Mucosa of descending colon (tissue), 3 donors: ENCODE measurements around the gene ANO1. TPM values are rescaled to one million over a fixed set of nuclear protein-coding genes. Genes with fewer than 3 reads are reported as not detected.

ENCODE experiments used
- ATAC-seq: fragments of 200-7000 bp; cut with Tn5 transposase; one replicate; pipeline ENCODE4 v1.9.1; 2020; ENCODE audit warnings: mild to moderate bottlenecking, moderate library complexity
- DNase-seq, 3 donors: peaks; one replicate each; pipeline ENCODE4 v3.0.0-alpha.2; 2020
- H3K36me3 ChIP-seq: fragments of 200-600 bp; one replicate; pipeline ENCODE4 v1.8.0; 2021; ENCODE audit warnings: low read depth, mild to moderate bottlenecking
- H3K4me1 ChIP-seq: fragments of 200-600 bp; one replicate; pipeline ENCODE4 v1.8.0; 2021; ENCODE audit warnings: low read depth, mild to moderate bottlenecking
- H3K4me3 ChIP-seq: fragments of 200-600 bp; one replicate; pipeline ENCODE4 v1.8.0; 2021; ENCODE audit warnings: mild to moderate bottlenecking
- H3K9me3 ChIP-seq: fragments of 200-600 bp; one replicate; pipeline ENCODE4 v1.8.0; 2021; ENCODE audit warnings: mild to moderate bottlenecking
- intact Hi-C, 2 donors: fragments of 100-400 bp; cut with DNase I in 1 of 2; cut with micrococcal nuclease in 1 of 2; formaldehyde crosslinking; loops; one replicate each; pipeline versions ENCODE4 v1.11.0 to v1.11.1; 2022; cut with DNase I, micrococcal nuclease
- total RNA-seq, 3 donors: library from RNA; stranded (reverse); fragmentation: NEBNext Ultra II Directional in 2 of 3; extraction: Animal tissue kit (Norgen Biotek cat#: 25700) in 2 of 3; gene quantifications; one replicate each; pipeline versions ENCODE4 v1.2.1 to v1.2.4, GENCODE V29; 2021 to 2023
- TF ChIP-seq, protein P1 (sequence below): fragments of 200-600 bp; IDR thresholded peaks from one replicate; pipeline ENCODE4 v1.8.0; 2022; ENCODE audit warnings: antibody characterized with exemption, mild to moderate bottlenecking
- donor health status: DM: no; HTN: no; CAD: no; lungs with moderate emphysema.
- donor health status: DM: no; HTN: no; CAD: no.
- donor health status: DM: no; HTN: yes; CAD: no.

The ANO1 gene
- total RNA-seq, 3 donors from 2014 or later: 10.7 to 26.6 (median 11.8) TPM

GRCh38 chr11:70233511-70233934 is 155.4 kb downstream of the ANO1 start:
- Histone ChIP-seq H3K9me3 (no peaks in the 10 kb centered on the region), H3K36me3 (no peaks in the 10 kb centered on the region), H3K4me3 (no peak overlapping the region), H3K4me1 (no peaks in the 10 kb centered on the region)
- intact Hi-C loops: no loop called here
- DNase-seq (no peak), ATAC-seq (peak; percentile 91)
- TF ChIP-seq, protein P1, sequence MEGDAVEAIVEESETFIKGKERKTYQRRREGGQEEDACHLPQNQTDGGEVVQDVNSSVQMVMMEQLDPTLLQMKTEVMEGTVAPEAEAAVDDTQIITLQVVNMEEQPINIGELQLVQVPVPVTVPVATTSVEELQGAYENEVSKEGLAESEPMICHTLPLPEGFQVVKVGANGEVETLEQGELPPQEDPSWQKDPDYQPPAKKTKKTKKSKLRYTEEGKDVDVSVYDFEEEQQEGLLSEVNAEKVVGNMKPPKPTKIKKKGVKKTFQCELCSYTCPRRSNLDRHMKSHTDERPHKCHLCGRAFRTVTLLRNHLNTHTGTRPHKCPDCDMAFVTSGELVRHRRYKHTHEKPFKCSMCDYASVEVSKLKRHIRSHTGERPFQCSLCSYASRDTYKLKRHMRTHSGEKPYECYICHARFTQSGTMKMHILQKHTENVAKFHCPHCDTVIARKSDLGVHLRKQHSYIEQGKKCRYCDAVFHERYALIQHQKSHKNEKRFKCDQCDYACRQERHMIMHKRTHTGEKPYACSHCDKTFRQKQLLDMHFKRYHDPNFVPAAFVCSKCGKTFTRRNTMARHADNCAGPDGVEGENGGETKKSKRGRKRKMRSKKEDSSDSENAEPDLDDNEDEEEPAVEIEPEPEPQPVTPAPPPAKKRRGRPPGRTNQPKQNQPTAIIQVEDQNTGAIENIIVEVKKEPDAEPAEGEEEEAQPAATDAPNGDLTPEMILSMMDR: no peak

DNA sequence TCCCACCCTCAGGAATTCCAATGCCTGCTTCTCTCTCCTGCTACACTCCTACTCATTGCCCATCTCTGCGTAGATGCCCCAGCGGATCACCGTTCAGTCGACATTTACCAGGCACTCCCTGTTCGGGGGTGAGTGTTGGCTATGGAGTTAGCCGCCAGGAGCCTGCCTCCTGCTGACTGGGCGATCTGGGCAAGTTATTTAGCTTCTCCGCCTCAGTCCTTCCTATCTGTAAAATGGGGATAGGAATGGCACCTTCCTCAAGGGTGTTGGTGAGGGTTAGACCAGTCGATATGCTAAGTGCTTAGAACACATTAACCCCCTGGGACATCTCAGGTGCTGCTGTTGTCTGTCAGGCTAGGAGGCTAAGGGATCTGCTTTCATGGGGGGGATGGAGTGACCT is 155.8 kb downstream of the ANO1 start:
- intact Hi-C loops: no loop called here
- no peak overlapping the region for H3K4me3 ChIP-seq

More for the DNA sequence above, 155.8 kb downstream of the ANO1 start:
- Histone ChIP-seq H3K36me3 (no peaks in the 10 kb centered on the region), H3K9me3 (no peaks in the 10 kb centered on the region), H3K4me1 (no peaks in the 10 kb centered on the region)
- no peak for ATAC-seq
- no peak for DNase-seq
- TF ChIP-seq, protein P1: no peak

Other genes starting within 250 kb of the ANO1 start
- gene FADD, start 125.0 kb downstream of the ANO1 start, total RNA-seq: 10 to 100 TPM; 26.3 to 31.0 (median 26.9) TPM
- gene PPFIA1, start 192.4 kb downstream of the ANO1 start, total RNA-seq: 10 to 100 TPM; 58.5 to 65.7 (median 65.0) TPM